ENCODE results near the gene ANP32B. TPM values are rescaled to one million over a fixed set of nuclear protein-coding genes. Genes with fewer than 3 reads are reported as not detected.

The ANP32B gene
- 10 to 100 TPM in 3 of 4 donors, 1 to 10 TPM in 1; 8.2 to 24.5 (median 17.8) TPM for total RNA-seq

- H3K9me3 ChIP-seq: no peaks in the 10 kb centered on the region
- H3K27ac ChIP-seq: peak within 1 kb of the TSS; percentile 93 to 99 (median 96)
- H3K27me3 ChIP-seq: no peaks in the 10 kb centered on the region
- ATAC-seq (peak; percentile 55 to 59), DNase-seq (peak; percentile 73 to 85)
- no peaks in the 10 kb centered on the region for H3K36me3 ChIP-seq
- in situ Hi-C loops (cut with MboI; ENCODE audit: low sequenced_read_pairs in 4 of 4): loop anchor here in 3 of 4 donors (10.0 kb wide), 1 partner anchor 52 kb away; no protein-coding TSS in a partner anchor
- intact Hi-C loops (cut with DNase I; ENCODE audit: low total_unique reads): loop anchor here (1.0 to 10.0 kb wide), 7 partner anchors 51 to 1832 kb away; partner anchors contain the start of genes ANKS6, NANS, NCBP1 and TBC1D2
- peaks cover 48 to 55% of the 10 kb centered on the region in 2 donors for H3K4me1 ChIP-seq
- peak within 1 kb of the TSS; percentile 84 to 99 (median 89) for H3K4me3 ChIP-seq
- peak; percentile 58 to 63 for TF ChIP-seq POLR2A (IDR thresholded peaks at IDR 0.05)
- TF ChIP-seq, protein P1, sequence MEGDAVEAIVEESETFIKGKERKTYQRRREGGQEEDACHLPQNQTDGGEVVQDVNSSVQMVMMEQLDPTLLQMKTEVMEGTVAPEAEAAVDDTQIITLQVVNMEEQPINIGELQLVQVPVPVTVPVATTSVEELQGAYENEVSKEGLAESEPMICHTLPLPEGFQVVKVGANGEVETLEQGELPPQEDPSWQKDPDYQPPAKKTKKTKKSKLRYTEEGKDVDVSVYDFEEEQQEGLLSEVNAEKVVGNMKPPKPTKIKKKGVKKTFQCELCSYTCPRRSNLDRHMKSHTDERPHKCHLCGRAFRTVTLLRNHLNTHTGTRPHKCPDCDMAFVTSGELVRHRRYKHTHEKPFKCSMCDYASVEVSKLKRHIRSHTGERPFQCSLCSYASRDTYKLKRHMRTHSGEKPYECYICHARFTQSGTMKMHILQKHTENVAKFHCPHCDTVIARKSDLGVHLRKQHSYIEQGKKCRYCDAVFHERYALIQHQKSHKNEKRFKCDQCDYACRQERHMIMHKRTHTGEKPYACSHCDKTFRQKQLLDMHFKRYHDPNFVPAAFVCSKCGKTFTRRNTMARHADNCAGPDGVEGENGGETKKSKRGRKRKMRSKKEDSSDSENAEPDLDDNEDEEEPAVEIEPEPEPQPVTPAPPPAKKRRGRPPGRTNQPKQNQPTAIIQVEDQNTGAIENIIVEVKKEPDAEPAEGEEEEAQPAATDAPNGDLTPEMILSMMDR (IDR thresholded peaks at IDR 0.05 in 4 of 5, conservative IDR thresholded peaks at IDR 0.05 in 1 of 5): peak; percentile 73 to 99 (median 97)
Measured at GRCh38 chr9:97982683-97983588, at the start of gene ANP32B. TSS of gene ANP32B (plus strand) at chr9:97983341. CDS start at chr9:97983556, 215 bp downstream.

GRCh38 chr9:97934321-97935115 lies 48.6 kb upstream of the ANP32B start:
- no peaks in the 10 kb centered on the region for H3K36me3 ChIP-seq
- intact Hi-C loops (cut with DNase I; ENCODE audit: low total_unique reads): no loop called here
- no peaks in the 10 kb centered on the region for H3K4me1 ChIP-seq
- DNase-seq: no peak
- no peak overlapping the region for H3K4me3 ChIP-seq
- in situ Hi-C loops (cut with MboI; ENCODE audit: low sequenced_read_pairs in 4 of 4): loop anchor here in 1 of 4 donors (10.0 kb wide), 1 partner anchor 60 kb away; no protein-coding TSS in a partner anchor
- TF ChIP-seq, protein P1 (IDR thresholded peaks at IDR 0.05 in 4 of 5, conservative IDR thresholded peaks at IDR 0.05 in 1 of 5): no peak
- no peak for TF ChIP-seq POLR2A (IDR thresholded peaks at IDR 0.05)
- H3K27ac ChIP-seq: no peak overlapping the region
- no peak for ATAC-seq
- H3K9me3 ChIP-seq: no peaks in the 10 kb centered on the region
- H3K27me3 ChIP-seq: peaks cover 0 to 21% (median 5%) of the 10 kb centered on the region in 3 donors

DNA sequence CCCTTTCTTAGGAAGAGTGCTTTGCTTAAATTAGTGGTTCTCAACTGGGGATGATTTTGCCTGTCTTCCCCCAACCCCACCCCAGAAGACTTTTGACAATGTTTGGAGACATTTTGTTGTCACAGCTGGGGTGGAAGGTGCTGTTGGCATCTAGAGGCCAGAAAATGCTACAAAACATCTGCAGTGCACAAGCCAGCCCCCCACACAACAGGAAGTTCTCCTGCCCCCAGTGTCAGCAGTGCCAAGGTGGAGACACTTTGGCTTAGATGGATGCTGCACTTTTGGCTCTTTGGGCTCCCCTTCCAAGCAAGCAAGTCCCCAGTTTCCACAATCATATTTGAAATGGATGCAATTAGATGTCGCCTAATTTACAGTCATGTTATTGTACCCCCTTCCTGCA lies 47.9 kb upstream of the ANP32B start:
- no peaks in the 10 kb centered on the region for H3K4me1 ChIP-seq
- no peak overlapping the region for H3K4me3 ChIP-seq
- TF ChIP-seq POLR2A (IDR thresholded peaks at IDR 0.05): no peak
- TF ChIP-seq, protein P1 (IDR thresholded peaks at IDR 0.05 in 4 of 5, conservative IDR thresholded peaks at IDR 0.05 in 1 of 5): no peak
- H3K36me3 ChIP-seq: no peaks in the 10 kb centered on the region
- in situ Hi-C loops (cut with MboI; ENCODE audit: low sequenced_read_pairs in 4 of 4) (loop anchor here in 1 of 4 donors (10.0 kb wide), 1 partner anchor 60 kb away; no protein-coding TSS in a partner anchor), intact Hi-C loops (cut with DNase I; ENCODE audit: low total_unique reads) (no loop called here)
- no peak overlapping the region for H3K27ac ChIP-seq
- H3K27me3 ChIP-seq: peaks cover 0 to 21% (median 5%) of the 10 kb centered on the region in 3 donors
- no peak for DNase-seq
- no peak for ATAC-seq
- H3K9me3 ChIP-seq: no peaks in the 10 kb centered on the region

GRCh38 chr9:97936998-97937397 lies 46.1 kb upstream of the ANP32B start:
- DNase-seq: no peak
- in situ Hi-C loops (cut with MboI; ENCODE audit: low sequenced_read_pairs in 4 of 4) (loop anchor here in 1 of 4 donors (10.0 kb wide), 1 partner anchor 58 kb away; no protein-coding TSS in a partner anchor), intact Hi-C loops (cut with DNase I; ENCODE audit: low total_unique reads) (no loop called here)
- no peak for ATAC-seq
- Histone ChIP-seq H3K27ac (no peak overlapping the region), H3K9me3 (no peaks in the 10 kb centered on the region), H3K4me3 (no peak overlapping the region), H3K36me3 (no peaks in the 10 kb centered on the region), H3K4me1 (no peaks in the 10 kb centered on the region), H3K27me3 (peaks cover 0 to 16% (median 1%) of the 10 kb centered on the region in 3 donors)
- TF ChIP-seq POLR2A (IDR thresholded peaks at IDR 0.05): no peak
- TF ChIP-seq, protein P1 (IDR thresholded peaks at IDR 0.05 in 4 of 5, conservative IDR thresholded peaks at IDR 0.05 in 1 of 5): no peak

Data from gastrocnemius medialis (tissue), 4 donors.